GM06990 (cell line): ENCODE data around the gene TPGS1.

ENCODE experiments used
- DNase-seq: peaks from one replicate; pipeline ENCODE4 v3.0.0-alpha.2; 2011; ENCODE audit not compliant: insufficient read length; ENCODE audit errors: extremely low read depth
- H3K27me3 ChIP-seq: replicated peaks from 2 replicates; pipeline ENCODE4 v1.6.0; 2011; ENCODE audit warnings: low read length; ENCODE audit not compliant: control insufficient read depth, insufficient read depth
- H3K36me3 ChIP-seq: 2 replicates; pipeline ENCODE4 v1.5.1; 2011; ENCODE audit warnings: low read length; ENCODE audit not compliant: control insufficient read depth, insufficient read depth
- H3K4me3 ChIP-seq: replicated peaks from 2 replicates; pipeline ENCODE4 v1.5.1; 2011; ENCODE audit warnings: low read depth, mild to moderate bottlenecking, control low read depth, low read length
- CTCF ChIP-seq: IDR thresholded peaks from 2 replicates; pipeline ENCODE4 v1.5.1; 2011; ENCODE audit warnings: low read length, control low read depth, mild to moderate bottlenecking, inconsistent platforms; ENCODE audit not compliant: insufficient read depth, poor library complexity, severe bottlenecking

The TPGS1 gene

GRCh38 chr19:497491-497868, 9.8 kb upstream of the TPGS1 start:
- no peaks in the 10 kb centered on the region for H3K36me3 ChIP-seq
- H3K4me3 ChIP-seq: no peak overlapping the region
- DNase-seq: no peak
- no peak for TF ChIP-seq CTCF
- no peaks in the 10 kb centered on the region; the same call in none of the 2 replicates for H3K27me3 ChIP-seq

- no peak overlapping the region for H3K4me3 ChIP-seq
- TF ChIP-seq CTCF: no peak
- no peak for DNase-seq
- H3K27me3 ChIP-seq: no peaks in the 10 kb centered on the region; the same call in none of the 2 replicates
- H3K36me3 ChIP-seq: no peaks in the 10 kb centered on the region
These were observed 9.3 kb upstream of the TPGS1 start for GRCh38 chr19:497869-498510.

- Histone ChIP-seq H3K27me3 (no peaks in the 10 kb centered on the region; the same call in none of the 2 replicates), H3K36me3 (no peaks in the 10 kb centered on the region), H3K4me3 (no peak overlapping the region)
- no peak for DNase-seq
- no peak for TF ChIP-seq CTCF
These were observed 8.8 kb upstream of the TPGS1 start for GRCh38 chr19:498511-498891.

- Histone ChIP-seq H3K27me3 (no peaks in the 10 kb centered on the region; the same call in none of the 2 replicates), H3K4me3 (no peak overlapping the region), H3K36me3 (no peaks in the 10 kb centered on the region)
- DNase-seq: no peak
- TF ChIP-seq CTCF: no peak
These were observed 8.2 kb upstream of the TPGS1 start for GRCh38 chr19:498977-499623.

- no peak for DNase-seq
- no peak for TF ChIP-seq CTCF
- no peaks in the 10 kb centered on the region; the same call in none of the 2 replicates for H3K27me3 ChIP-seq
- H3K4me3 ChIP-seq: no peak overlapping the region
- H3K36me3 ChIP-seq: no peaks in the 10 kb centered on the region
These were observed 5.7 kb upstream of the TPGS1 start for GRCh38 chr19:501646-502045.
